Hematopoietic multipotent progenitor cell treated with erythropoietin and hydrocortisone succinate and interleukin-3 and kit ligand, for 15 days (in vitro differentiated cells): ENCODE results near the gene NCAPD2.
A peak's percentile ranks its signal among the peaks of the same experiment; 100 is the strongest.

Experiments used
- DNase-seq: peaks from one replicate; pipeline ENCODE4 v3.0.0-alpha.2; 2015; ENCODE audit warnings: low spot score

Gene NCAPD2, protein sequence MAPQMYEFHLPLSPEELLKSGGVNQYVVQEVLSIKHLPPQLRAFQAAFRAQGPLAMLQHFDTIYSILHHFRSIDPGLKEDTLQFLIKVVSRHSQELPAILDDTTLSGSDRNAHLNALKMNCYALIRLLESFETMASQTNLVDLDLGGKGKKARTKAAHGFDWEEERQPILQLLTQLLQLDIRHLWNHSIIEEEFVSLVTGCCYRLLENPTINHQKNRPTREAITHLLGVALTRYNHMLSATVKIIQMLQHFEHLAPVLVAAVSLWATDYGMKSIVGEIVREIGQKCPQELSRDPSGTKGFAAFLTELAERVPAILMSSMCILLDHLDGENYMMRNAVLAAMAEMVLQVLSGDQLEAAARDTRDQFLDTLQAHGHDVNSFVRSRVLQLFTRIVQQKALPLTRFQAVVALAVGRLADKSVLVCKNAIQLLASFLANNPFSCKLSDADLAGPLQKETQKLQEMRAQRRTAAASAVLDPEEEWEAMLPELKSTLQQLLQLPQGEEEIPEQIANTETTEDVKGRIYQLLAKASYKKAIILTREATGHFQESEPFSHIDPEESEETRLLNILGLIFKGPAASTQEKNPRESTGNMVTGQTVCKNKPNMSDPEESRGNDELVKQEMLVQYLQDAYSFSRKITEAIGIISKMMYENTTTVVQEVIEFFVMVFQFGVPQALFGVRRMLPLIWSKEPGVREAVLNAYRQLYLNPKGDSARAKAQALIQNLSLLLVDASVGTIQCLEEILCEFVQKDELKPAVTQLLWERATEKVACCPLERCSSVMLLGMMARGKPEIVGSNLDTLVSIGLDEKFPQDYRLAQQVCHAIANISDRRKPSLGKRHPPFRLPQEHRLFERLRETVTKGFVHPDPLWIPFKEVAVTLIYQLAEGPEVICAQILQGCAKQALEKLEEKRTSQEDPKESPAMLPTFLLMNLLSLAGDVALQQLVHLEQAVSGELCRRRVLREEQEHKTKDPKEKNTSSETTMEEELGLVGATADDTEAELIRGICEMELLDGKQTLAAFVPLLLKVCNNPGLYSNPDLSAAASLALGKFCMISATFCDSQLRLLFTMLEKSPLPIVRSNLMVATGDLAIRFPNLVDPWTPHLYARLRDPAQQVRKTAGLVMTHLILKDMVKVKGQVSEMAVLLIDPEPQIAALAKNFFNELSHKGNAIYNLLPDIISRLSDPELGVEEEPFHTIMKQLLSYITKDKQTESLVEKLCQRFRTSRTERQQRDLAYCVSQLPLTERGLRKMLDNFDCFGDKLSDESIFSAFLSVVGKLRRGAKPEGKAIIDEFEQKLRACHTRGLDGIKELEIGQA (N-terminal part only)

DNA sequence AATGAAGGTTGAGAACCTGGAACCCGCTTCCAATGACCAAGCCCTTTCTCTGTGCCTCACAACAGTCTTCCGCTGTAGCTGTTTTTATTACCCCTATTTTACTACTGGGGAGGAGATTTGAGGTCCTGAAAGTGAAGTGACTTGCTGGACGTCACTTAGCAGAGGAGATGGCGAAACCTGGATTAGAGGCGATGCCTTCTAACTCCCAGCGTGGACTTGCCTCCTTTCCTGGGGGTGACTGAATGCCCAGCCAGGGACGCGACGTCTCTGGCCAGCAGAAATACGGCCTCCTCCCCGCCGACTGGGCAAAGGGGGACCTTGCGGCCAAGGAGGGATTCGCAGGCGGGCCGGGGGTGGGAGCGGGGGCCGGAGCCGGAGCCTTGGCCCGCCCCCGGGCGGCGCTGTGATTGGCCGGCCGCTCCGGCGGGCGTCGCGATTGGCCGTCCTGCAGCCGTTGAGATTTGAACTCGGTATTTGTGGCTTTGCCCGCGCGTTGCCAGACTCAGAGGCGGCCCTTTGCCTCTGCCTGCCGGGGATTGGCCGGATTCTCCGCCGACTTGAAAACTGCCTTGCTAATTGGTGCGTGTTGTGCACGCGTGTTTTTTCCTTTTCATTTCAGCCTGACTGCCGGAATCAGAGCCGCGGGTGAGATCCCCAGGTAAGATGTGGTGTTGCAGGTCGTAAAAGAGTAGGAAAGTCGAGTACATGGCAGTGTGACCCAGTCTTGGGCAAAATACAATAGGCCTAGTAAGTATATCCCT, at the start of gene NCAPD2:
Gene NCAPD2 (plus strand): TSS at position 606 of the 761 bp plus-strand sequence. CDS start 997 bp downstream, outside the sequence.
- DNase-seq, result peak; percentile 95

DNA sequence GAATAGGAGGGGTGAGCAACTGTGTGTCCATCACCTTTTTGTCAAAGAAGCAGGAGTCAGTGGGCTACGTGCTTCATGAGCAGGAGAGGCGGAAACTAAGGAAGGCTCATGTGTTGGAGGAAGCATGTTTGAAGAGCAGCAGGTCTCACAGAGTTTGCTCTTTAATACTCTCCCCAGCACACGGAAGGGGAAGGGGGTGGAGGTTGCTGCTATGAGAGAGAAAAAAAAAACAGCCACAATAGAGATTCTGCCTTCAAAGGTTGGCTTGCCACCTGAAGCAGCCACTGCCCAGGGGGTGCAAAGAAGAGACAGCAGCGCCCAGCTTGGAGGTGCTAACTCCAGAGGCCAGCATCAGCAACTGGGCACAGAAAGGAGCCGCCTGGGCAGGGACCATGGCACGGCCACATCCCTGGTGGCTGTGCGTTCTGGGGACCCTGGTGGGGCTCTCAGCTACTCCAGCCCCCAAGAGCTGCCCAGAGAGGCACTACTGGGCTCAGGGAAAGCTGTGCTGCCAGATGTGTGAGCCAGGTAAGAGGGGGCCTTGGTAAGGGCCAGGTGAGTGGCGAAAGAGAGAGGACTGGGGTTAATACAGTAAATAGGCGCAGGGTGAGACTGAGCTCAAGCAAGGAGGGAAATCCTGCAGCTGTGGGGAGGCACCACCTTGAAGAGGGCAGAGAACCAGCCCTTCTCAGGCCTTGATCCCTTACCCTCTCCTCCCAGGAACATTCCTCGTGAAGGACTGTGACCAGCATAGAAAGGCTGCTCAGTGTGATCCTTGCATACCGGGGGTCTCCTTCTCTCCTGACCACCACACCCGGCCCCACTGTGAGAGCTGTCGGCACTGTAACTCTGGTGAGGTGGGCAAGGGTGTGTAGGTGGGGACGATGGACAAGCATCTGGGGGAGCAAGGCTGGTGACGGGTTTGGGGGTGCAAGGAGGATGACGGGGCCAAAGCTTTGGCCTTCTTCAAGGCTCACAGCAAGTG, 48.9 kb upstream of the NCAPD2 start, which contains the start of gene CD27:
Gene CD27 (plus strand): TSS at position 252 of the 985 bp plus-strand sequence. CDS start 141 bp downstream, at position 393.
- no peak for DNase-seq

DNA sequence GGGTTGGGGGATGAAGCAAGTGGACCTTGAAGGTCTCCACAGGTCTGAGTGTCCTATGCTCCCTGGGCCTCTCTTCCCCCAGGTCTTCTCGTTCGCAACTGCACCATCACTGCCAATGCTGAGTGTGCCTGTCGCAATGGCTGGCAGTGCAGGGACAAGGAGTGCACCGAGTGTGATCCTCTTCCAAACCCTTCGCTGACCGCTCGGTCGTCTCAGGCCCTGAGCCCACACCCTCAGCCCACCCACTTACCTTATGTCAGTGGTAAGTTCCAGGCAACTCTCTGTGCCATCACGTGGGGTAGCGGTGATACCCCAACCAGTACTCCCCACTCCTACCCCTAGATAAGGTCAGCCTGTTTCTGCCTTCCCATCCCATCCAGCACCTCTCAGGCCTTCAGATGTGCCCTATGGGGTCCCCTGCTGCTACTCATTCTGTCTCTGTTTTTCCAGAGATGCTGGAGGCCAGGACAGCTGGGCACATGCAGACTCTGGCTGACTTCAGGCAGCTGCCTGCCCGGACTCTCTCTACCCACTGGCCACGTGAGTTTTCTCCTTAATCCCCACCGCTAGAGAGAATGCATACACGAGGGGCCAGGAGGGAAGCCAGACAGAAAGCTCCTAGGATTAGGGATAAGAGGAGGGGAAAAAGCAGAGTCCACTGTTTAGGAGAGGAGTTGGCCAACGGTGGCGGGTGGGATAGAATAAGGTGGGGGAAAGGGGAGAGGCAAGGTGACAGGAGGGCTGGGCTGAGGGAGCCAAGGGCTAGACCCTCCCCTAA, 43.6 kb upstream of the NCAPD2 start:
- no peak for DNase-seq

DNA sequence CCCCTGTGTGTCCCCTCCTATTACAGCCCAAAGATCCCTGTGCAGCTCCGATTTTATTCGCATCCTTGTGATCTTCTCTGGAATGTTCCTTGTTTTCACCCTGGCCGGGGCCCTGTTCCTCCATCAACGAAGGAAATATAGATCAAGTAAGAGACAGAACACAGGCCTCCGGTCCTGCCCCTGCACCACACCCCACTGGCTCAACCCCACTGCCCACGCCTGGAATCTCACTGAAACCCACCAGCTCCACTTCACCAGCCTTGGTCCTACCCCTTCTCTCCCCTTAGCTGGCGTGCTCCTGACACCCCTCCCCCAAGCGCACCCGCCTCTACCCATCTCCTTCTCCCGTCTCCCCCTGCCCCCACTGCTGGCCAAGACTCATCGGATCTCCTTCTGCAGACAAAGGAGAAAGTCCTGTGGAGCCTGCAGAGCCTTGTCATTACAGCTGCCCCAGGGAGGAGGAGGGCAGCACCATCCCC, 43.0 kb upstream of the NCAPD2 start:
- no peak for DNase-seq

DNA sequence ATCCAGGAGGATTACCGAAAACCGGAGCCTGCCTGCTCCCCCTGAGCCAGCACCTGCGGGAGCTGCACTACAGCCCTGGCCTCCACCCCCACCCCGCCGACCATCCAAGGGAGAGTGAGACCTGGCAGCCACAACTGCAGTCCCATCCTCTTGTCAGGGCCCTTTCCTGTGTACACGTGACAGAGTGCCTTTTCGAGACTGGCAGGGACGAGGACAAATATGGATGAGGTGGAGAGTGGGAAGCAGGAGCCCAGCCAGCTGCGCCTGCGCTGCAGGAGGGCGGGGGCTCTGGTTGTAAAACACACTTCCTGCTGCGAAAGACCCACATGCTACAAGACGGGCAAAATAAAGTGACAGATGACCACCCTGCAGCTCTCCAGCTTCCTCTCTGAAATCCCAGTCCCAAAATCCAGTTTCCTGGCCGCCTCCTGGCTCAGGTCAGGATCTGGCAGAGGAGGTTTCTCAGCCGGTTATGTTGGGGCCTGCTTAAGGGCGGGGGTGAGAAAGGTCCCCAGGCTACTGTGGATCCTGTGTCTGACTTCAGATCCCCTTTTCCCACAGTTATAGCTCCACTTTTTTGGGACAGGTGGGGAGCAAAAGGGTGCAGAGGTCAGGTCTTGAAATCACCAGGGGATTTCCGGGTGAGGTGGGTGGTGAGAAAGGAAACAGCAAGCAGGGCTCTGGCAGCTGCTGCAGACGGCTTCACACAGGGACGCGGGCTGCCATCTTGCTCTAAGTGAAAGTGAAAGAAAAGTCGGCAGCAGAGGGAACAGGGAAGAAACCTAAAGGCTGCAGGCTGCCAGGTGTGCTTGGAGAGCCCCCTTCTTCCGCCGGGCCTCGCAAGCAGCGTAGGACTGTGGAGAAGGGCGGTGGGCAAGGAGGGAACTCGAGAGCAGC, 42.3 kb upstream of the NCAPD2 start, which contains the start of gene TAPBPL:
Gene TAPBPL (plus strand): TSS at position 695 of the 897 bp plus-strand sequence. CDS start 207 bp downstream, outside the sequence.
- DNase-seq, result peak; percentile 81

DNA sequence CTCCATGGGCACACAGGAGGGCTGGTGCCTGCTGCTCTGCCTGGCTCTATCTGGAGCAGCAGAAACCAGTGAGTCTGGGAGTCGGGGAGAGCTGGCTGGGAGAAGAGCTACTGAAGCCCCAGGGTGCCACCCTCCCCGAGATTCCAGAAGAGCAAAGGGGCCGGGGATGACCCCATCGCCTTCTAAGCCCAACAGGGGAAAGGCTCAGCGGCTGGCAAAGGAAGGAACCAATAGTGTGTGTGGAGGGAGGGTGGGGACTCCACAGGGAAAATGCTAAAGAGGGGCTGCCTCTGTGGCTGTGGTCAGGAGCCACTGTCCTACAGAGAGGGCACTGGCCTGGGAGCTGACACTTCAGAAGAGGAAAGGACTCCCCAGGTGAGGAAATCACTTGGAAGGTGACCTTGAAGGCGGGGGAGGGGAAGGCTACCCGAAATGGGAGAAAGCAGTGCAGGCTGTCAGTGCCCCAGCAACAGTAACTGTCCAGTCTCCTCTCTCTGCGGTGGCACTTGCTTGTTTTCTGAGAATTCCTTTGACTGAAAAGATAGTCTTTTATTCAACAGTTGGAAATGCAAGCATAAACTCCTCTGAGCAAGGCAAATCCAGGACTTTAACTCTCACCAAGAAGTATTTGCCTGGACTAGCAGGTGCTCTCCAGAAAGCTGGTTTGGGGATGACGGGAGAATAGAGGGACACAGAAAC, 41.5 kb upstream of the NCAPD2 start:
- DNase-seq, result peak; percentile 42

DNA sequence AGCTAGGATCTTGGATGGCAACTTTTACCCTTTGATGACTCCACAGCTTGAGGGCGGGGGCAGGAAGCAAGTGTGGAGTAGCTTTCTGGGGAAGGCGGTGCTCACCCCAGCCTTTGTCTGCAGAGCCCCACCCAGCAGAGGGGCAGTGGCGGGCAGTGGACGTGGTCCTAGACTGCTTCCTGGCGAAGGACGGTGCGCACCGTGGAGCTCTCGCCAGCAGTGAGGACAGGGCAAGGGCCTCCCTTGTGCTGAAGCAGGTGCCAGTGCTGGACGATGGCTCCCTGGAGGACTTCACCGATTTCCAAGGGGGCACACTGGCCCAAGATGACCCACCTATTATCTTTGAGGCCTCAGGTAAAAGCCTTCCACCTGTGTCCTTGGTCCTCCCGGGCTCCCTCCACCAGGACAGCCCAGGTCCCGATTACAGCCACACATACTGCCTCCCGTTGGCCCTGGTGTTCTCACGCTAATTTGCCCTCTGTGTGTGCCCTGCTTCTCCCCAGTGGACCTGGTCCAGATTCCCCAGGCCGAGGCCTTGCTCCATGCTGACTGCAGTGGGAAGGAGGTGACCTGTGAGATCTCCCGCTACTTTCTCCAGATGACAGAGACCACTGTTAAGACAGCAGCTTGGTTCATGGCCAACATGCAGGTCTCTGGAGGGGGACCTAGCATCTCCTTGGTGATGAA, 40.8 kb upstream of the NCAPD2 start:
- DNase-seq, result no peak

DNA sequence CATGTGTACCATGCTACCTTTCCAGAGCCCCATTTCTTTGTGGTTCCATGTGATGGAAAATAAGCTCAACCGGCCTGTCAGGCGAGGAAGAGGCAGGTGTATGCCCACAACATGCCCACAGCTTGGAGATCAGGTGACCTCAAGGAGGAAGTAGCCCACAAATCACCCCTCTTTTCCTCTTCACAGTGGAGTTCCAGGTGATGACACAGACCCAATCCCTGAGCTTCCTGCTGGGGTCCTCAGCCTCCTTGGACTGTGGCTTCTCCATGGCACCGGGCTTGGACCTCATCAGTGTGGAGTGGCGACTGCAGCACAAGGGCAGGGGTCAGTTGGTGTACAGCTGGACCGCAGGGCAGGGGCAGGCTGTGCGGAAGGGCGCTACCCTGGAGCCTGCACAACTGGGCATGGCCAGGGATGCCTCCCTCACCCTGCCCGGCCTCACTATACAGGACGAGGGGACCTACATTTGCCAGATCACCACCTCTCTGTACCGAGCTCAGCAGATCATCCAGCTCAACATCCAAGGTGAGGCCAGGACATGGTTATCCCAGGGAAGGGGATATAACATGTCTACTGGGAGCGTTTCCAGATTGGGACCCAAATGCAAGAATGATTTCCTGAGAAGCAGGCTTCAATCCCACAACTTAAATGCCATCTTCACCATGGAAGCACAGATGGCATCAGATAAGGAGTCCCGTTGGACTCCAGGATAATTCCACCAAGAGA, 36.5 kb upstream of the NCAPD2 start:
- no peak for DNase-seq

DNA sequence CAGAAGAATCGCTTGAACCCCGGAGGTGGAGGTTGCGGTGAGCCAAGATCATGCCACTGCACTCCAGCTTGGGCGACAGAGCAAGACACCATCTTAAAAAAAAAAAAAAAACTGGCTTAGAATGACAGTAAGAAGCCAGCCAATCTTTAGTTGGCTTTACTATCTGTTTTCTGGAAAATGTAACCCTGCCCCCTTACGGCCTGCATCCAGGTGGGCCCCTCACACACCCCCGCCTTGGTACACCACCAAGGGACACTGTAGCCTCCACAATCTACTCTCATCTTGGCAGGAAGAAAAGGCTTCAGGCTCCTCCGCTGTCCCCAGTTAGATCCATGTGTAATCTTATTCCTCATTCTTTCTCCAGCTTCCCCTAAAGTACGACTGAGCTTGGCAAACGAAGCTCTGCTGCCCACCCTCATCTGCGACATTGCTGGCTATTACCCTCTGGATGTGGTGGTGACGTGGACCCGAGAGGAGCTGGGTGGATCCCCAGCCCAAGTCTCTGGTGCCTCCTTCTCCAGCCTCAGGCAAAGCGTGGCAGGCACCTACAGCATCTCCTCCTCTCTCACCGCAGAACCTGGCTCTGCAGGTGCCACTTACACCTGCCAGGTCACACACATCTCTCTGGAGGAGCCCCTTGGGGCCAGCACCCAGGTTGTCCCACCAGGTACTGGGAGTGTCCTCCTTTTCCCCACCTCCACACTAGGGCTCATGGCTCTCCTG, 35.5 kb upstream of the NCAPD2 start:
- no peak for DNase-seq

DNA sequence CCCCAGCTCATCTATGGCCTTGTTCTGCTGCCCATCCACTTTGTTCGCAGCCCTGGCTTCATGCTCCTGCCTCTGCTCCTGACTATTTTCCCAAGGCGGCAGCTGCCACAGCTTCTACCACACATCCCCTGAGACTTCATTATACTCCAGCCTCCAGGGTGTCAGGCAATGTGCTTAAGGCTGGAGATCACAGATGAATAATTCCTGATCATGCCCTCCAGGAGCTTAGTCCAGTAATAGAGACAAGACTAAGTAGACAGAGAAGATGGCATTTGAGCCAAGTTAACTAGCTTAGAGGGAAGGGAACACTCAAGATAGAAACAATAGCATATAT, 34.9 kb upstream of the NCAPD2 start:
- DNase-seq, result no peak

DNA sequence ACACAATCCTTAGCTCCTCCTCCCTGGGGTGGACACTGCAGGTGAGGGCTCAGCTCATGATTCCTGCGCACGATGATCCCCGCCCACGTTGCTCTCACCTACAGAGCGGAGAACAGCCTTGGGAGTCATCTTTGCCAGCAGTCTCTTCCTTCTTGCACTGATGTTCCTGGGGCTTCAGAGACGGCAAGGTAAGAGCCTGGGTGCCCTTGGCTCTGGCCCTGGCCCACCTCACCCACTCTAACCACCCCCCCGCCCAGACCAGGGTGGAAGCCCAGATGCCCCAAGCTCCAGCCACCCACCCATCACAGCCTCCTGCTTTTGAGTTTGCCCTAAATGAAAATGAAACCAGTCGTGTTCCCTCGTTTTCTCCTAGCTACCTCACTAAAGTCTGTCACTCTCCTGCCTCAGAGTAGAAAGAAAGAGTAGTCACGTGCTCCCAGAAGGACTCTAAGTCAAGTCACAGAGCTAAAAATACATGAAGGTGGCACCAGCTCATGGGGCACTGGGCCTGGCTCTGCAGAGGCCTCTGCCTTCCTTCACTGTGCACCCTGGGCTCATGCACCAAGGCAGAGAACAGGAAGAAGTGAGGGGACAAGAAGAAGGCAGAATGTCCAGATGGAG, 33.0 kb upstream of the NCAPD2 start:
- DNase-seq, result no peak

DNA sequence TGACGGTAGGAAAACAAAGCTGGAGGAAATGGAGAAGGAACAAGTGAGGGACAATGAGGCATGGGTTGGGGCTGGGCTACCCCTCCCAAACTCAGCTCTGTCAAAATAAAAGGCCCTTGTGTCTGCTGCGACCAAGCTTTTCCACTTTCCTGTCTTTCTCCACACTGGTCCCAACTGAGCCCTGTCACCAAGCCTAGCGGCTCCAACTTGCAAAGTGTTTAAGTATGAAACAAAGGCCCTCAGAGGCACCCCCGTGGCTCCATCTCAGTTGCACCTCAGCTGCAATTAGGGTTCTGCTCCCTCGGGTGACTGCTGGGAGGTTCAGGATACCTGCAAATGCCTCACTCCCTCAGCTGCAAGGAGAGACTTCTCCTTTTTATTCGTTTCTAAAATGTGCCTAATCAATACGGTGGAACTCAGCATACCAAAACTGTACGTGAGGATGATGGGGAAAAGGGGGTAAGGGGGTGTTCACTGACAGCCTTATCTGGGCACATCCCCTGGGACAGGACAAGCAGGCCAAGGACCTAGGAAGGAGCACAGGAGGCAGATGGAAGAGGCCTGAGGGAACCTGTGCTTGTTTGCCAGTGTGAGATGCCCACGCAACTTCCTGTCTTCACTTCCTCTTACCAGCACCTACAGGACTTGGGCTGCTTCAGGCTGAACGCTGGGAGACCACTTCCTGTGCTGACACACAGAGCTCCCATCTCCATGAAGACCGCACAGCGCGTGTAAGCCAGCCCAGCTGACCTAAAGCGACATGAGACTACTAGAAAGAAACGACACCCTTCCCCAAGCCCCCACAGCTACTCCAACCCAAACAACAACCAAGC, 32.3 kb upstream of the NCAPD2 start:
- DNase-seq, result no peak

DNA sequence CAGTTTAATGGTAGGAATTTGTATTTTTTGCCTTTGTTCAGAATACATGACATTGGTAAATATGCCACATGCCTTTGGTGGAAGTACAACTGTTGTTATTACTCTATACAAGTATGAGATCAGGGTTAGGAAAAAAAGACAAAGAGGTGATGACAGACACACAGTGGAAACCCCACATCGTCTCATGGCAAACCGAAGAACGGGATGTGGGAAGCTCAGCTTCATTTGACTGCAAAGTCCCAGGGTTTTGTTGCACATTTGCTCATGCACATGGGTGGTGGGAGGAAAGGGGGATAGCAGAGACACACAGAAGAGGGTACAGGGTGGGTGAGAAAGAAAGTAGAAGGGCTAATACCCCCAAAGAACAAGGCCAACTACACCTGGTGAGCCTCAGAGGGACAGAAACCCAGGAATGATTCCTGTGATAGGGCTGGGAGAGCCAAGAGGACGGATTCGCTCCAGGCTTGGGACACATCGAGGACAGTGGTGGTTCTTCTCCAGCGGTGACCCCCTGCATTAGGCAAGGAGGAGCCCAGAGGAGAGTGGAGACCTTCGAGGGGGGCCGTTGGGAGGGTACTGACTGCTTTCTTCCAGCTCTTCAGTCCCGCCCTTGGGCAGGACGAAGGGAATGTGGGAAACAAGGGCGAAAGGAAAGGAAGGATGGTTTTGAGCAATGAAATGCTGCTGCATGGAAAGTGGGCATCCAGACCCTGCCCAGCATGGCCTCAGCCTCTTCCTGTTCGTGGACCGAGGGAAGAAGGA, 31.5 kb upstream of the NCAPD2 start:
- DNase-seq, result no peak
